A549 treated with AZD9567 at 1 μM for 4 hours (cell line): ENCODE data around the gene CH25H. TPM values are rescaled to one million over a fixed set of nuclear protein-coding genes. Genes with fewer than 3 reads are reported as not detected.

ENCODE experiments used
- total RNA-seq: library from RNA; stranded (reverse); fragments of 200-300 nt; extraction: Qiagen RNA extraction; gene quantifications from 5 replicates; pipeline ENCODE4 v1.2.3, GENCODE V29; 2022; ENCODE audit not compliant: insufficient read depth

CH25H gene, protein sequence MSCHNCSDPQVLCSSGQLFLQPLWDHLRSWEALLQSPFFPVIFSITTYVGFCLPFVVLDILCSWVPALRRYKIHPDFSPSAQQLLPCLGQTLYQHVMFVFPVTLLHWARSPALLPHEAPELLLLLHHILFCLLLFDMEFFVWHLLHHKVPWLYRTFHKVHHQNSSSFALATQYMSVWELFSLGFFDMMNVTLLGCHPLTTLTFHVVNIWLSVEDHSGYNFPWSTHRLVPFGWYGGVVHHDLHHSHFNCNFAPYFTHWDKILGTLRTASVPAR
- total RNA-seq, result 0.06 to 0.11 TPM (median 0.09 TPM) in 4 of 5 replicates, not detected in the other

DNA sequence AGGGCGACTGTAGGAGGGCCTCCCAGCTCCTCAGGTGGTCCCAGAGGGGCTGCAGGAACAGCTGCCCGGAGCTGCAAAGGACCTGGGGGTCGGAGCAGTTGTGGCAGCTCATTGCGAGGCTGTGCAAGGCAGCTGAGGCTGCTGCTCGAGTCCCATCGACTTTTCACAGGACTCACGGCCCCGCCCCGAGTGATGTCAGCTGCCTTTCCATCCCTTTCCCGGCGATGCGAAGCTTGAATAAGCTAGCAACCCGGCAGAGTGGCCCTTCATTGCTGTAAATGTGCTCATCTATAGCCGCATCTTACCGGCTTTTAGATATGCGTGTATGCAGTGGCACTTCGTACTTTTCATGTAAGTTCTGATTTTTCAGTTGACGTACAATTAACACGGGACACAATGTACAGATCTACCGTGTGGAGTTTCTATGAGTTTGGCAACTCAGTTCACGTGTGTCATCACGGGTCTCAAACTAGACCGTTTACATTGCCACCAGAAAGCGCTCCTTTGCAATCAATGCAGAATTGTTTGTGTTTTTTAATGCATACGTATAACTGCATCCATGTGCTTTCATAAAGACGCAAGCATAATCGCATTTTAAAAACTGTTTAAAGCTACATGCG lies at the start of gene CH25H:
CH25H (minus strand) TSS at position 137 of the 620 bp plus-strand sequence; CDS start at position 112, 25 bp downstream.

DNA sequence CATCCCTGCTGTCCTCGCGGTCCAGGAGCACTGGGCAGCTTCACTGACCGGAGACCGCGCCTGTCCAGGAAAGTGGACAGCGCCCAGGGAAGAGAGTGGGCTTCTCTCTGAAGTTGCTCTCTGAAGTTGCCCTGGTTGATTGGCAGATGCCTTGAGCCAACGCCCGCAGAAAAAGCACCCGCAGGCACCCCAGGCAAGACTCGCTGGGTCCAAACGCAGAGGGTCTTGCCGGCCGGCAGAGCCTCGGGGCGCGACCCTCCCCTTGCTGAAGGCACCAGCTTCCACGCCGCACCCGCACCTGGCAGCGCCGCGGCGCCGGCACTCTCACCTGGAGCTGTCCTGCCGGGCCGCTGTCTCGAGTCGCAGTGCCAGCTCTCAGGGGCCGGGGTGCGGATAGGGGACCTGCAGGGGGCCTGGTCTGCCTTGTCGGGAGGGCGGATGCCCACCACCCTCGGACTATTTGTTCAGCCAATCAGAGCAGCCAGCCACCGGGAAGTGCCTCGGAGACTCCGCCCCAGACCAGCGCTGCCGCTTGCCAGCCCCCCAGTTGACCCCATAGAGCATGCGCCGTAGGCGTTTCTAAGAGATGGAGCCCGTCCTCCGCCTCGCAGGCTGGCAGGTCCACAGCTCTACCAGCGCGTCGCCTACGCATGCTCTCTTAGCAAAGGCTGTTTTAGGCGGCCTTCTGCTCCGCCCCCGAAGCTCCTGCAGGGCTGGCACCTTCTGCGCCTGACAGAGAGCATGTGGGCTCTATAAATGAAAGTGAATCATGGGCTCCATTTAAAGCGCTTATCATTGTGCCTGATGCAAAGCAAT lies 44.5 kb upstream of the CH25H start, which contains the start of gene LIPA:
LIPA (minus strand) TSS at position 367 of the 816 bp plus-strand sequence. CDS start 4,127 bp downstream, outside the sequence.

Other genes with a start within 250 kb of the CH25H start
- gene FAS, start 216.5 kb downstream of the CH25H start, total RNA-seq, result 29.4 to 38.1 TPM (median 29.7 TPM) in 5 replicates
- 43.9 to 54.8 TPM (median 48.0 TPM) in 5 replicates for gene LIPA, start 44.5 kb upstream of the CH25H start, total RNA-seq
- gene IFIT2, start 94.7 kb upstream of the CH25H start, total RNA-seq, result 1.5 to 2.3 TPM (median 2.1 TPM) in 5 replicates
- gene IFIT3, start 120.7 kb upstream of the CH25H start, total RNA-seq, result 3.0 to 5.1 TPM (median 4.1 TPM) in 5 replicates
- not detected in 5 replicates for gene IFIT1B, start 170.7 kb upstream of the CH25H start, total RNA-seq
- gene IFIT1, start 185.3 kb upstream of the CH25H start, total RNA-seq, result 3.2 to 6.8 TPM (median 3.6 TPM) in 5 replicates
- 6.6 to 9.1 TPM (median 8.4 TPM) in 5 replicates for gene IFIT5, start 207.3 kb upstream of the CH25H start, total RNA-seq